ENCODE data around the gene ANKRD16.

The ANKRD16 gene

DNA sequence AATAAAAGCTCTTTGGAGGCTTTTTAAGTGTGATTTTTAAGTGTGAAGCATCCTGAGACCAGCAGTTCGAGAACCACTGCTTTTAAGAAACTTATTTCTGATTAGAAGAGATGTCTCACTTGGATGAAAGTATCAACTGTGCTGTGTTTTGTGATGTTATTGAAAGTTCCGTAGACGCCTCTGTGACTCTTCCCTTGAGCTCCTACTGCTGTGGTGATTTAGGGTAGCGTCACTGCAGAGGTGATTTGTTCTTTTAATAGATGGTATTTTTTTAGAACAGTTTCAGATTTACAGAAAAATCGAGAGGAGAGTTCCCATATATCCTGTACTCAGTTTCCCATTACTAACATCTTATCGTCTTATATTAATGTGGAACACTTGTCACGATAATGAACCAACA, 29.9 kb upstream of the ANKRD16 start:
- H3K36me3 ChIP-seq = peaks cover 2% of the 10 kb centered on the region; the same call in 1 of the 2 replicates
- no peaks in the 10 kb centered on the region for H3K27me3 ChIP-seq (ENCODE audit: insufficient read depth, low read depth, severe bottlenecking)
- DNase-seq = no peak
- H3K9me3 ChIP-seq (ENCODE audit: severe bottlenecking) = no peaks in the 10 kb centered on the region
- no peak overlapping the region for H3K27ac ChIP-seq
- H3K4me3 ChIP-seq (ENCODE audit: low read depth, low read length) = no peak overlapping the region
- TF ChIP-seq, protein P1, sequence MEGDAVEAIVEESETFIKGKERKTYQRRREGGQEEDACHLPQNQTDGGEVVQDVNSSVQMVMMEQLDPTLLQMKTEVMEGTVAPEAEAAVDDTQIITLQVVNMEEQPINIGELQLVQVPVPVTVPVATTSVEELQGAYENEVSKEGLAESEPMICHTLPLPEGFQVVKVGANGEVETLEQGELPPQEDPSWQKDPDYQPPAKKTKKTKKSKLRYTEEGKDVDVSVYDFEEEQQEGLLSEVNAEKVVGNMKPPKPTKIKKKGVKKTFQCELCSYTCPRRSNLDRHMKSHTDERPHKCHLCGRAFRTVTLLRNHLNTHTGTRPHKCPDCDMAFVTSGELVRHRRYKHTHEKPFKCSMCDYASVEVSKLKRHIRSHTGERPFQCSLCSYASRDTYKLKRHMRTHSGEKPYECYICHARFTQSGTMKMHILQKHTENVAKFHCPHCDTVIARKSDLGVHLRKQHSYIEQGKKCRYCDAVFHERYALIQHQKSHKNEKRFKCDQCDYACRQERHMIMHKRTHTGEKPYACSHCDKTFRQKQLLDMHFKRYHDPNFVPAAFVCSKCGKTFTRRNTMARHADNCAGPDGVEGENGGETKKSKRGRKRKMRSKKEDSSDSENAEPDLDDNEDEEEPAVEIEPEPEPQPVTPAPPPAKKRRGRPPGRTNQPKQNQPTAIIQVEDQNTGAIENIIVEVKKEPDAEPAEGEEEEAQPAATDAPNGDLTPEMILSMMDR (IDR thresholded peaks at IDR 0.05; ENCODE audit: low read depth, low read length) = no peak

DNA sequence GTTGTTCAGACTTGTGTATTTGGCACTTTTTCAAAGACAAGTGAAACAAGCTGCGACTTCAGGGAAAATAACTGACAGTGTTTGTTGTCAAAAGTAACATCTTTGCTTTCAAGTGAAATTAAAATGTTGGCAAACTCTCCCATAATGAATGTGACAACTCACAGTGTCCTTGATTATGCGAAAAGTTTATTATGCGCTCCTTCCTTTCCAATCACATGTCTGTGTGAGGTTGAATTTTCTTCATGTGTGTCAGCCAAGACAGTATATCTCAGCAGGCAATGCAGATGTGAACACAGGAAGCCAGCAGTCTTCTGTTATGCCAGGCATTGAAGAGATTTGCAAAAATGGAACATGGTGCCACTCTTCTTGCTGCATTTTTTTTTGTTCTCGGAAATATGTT, 29.1 kb upstream of the ANKRD16 start:
- no peaks in the 10 kb centered on the region for H3K27me3 ChIP-seq (ENCODE audit: insufficient read depth, low read depth, severe bottlenecking)
- H3K36me3 ChIP-seq = peaks cover 2% of the 10 kb centered on the region; the same call in 1 of the 2 replicates

DNA sequence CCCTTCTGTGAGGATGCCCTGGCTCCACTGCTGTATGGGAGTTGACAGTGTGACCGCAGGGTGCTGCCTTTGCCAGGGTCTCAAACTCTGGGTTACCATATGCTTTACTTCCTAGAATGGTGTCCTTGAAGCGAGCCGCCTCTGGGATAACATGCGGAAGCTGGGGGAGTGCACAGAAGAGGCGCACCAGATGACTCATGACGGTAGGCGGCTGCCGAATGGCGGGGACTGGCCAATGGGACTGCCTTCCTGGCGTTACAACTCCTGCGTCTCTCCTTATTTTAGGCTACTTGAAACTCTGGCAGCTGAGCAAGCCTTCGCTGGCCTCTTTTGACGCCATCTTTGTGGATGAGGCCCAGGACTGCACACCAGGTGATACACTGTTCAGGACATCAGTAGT, 27.6 kb upstream of the ANKRD16 start:
- Histone ChIP-seq H3K36me3 (peaks cover 2% of the 10 kb centered on the region; the same call in 1 of the 2 replicates), H3K4me3 (ENCODE audit: low read depth, low read length) (no peak overlapping the region), H3K27ac (no peak overlapping the region), H3K27me3 (ENCODE audit: insufficient read depth, low read depth, severe bottlenecking) (no peaks in the 10 kb centered on the region), H3K9me3 (ENCODE audit: severe bottlenecking) (no peaks in the 10 kb centered on the region)
- DNase-seq = no peak
- TF ChIP-seq, protein P1 (IDR thresholded peaks at IDR 0.05; ENCODE audit: low read depth, low read length) = no peak

More for the DNA sequence above, 29.1 kb upstream of the ANKRD16 start:
- Histone ChIP-seq H3K27ac (no peak overlapping the region), H3K4me3 (ENCODE audit: low read depth, low read length) (no peak overlapping the region), H3K9me3 (ENCODE audit: severe bottlenecking) (no peaks in the 10 kb centered on the region)
- TF ChIP-seq, protein P1 (IDR thresholded peaks at IDR 0.05; ENCODE audit: low read depth, low read length) = no peak
- DNase-seq = no peak

DNA sequence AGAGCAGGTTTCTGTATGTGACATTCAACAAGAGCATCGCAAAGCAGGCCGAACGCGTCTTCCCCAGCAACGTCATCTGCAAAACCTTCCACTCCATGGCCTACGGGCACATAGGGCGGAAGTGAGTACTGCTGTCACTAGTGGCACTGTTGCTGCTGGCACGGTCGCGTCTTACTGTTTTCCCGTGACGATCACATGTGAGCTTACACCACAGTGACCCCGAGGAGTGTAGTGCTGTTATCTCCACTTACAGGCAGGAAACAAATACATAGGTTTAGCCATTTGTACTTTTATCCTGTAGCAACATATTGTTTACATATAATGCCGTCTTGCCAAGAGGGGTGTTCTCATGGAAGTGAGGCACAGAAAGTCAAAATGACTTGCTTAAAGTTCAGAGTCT, 25.8 kb upstream of the ANKRD16 start:
- H3K9me3 ChIP-seq (ENCODE audit: severe bottlenecking) = no peaks in the 10 kb centered on the region
- peaks cover 2% of the 10 kb centered on the region; the same call in 1 of the 2 replicates for H3K36me3 ChIP-seq

DNA sequence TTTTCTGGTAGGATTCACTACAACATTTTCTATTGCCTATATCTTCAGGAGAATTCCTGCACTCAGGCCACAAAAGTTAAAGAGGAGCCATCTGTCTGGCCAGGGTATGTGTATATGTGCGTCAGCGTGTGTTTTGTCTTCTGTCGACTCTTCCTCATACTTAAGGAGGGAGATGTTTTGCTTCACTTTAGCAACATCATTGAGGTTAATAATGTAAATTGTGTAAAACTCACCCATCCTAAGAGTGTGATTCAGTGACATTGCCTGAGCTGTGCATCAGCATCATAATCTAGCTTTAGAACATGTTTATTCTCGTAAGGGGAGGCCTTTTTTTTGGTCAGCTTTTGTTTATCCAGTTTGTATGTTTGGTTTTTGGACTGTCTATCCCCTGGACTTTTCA, 24.0 kb upstream of the ANKRD16 start:
- Histone ChIP-seq H3K36me3 (peaks cover 2% of the 10 kb centered on the region; the same call in 1 of the 2 replicates), H3K27ac (no peak overlapping the region), H3K27me3 (ENCODE audit: insufficient read depth, low read depth, severe bottlenecking) (no peaks in the 10 kb centered on the region), H3K9me3 (ENCODE audit: severe bottlenecking) (no peaks in the 10 kb centered on the region), H3K4me3 (ENCODE audit: low read depth, low read length) (no peak overlapping the region)
- DNase-seq = no peak
- TF ChIP-seq, protein P1 (IDR thresholded peaks at IDR 0.05; ENCODE audit: low read depth, low read length) = no peak

More for the DNA sequence above, 25.8 kb upstream of the ANKRD16 start:
- DNase-seq = no peak
- Histone ChIP-seq H3K4me3 (ENCODE audit: low read depth, low read length) (no peak overlapping the region), H3K27ac (no peak overlapping the region), H3K27me3 (ENCODE audit: insufficient read depth, low read depth, severe bottlenecking) (no peaks in the 10 kb centered on the region)
- TF ChIP-seq, protein P1 (IDR thresholded peaks at IDR 0.05; ENCODE audit: low read depth, low read length) = no peak

DNA sequence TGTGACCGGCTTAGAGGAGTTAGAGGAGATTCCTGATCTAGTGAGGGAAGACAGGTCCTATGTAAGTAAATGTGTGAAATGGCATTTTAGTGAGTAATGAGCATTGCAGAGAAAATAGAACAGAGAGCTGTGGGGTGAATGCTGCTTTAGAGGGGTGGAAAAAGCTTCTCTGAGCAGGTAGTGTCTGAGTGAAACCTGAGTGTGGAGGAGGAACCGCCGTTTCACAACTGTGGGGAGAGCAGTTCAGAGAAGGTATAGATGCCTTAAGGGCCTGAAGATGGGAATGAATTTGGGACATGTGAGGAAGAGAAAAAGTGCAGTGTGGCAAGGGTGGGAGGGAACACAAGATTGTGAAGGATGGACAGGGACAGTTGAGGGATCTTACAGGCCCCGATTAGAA, 22.0 kb upstream of the ANKRD16 start:
- Histone ChIP-seq H3K27me3 (ENCODE audit: insufficient read depth, low read depth, severe bottlenecking) (no peaks in the 10 kb centered on the region), H3K4me3 (ENCODE audit: low read depth, low read length) (no peak overlapping the region), H3K9me3 (ENCODE audit: severe bottlenecking) (no peaks in the 10 kb centered on the region), H3K36me3 (peaks cover 2% of the 10 kb centered on the region; the same call in 1 of the 2 replicates), H3K27ac (no peak overlapping the region)
- TF ChIP-seq, protein P1 (IDR thresholded peaks at IDR 0.05; ENCODE audit: low read depth, low read length) = no peak
- no peak for DNase-seq
